ENCODE measurements around the gene FCRL6. TPM values are rescaled to one million over a fixed set of nuclear protein-coding genes. Genes with fewer than 3 reads are reported as not detected.

Gene FCRL6
- total RNA-seq, 1 donor from 2014 or later, result not detected

DNA sequence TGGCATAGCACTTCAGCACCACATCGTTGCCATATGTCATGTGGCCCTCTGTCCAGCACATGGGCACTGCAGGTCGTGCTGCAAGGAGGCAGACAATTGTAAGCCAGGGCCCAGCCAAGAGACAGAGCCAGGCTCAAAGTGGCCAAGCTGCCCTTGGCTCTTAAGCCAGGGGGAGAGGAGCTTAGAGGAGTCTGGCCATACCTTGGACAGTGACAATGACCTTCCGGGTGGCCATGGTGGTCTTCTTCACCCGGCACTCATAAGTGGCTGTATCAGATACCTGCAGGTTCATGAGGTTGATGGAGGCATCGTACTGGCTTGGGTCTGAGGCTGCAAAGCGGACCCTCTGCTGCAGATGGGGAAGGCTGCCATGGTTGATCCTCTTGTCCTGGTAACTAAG is 55.7 kb downstream of the FCRL6 start:
- Histone ChIP-seq H3K4me3 (no peak overlapping the region), H3K27me3 (no peaks in the 10 kb centered on the region), H3K36me3 (no peaks in the 10 kb centered on the region), H3K4me1 (peaks cover 0 to 8% of the 10 kb centered on the region in 2 donors), H3K27ac (no peak overlapping the region), H3K9me3 (no peaks in the 10 kb centered on the region)
- no peak for DNase-seq (ENCODE audit: low spot score in 2 of 2)
- intact Hi-C loops (cut with DNase I), result no loop called here
- TF ChIP-seq, protein P1, sequence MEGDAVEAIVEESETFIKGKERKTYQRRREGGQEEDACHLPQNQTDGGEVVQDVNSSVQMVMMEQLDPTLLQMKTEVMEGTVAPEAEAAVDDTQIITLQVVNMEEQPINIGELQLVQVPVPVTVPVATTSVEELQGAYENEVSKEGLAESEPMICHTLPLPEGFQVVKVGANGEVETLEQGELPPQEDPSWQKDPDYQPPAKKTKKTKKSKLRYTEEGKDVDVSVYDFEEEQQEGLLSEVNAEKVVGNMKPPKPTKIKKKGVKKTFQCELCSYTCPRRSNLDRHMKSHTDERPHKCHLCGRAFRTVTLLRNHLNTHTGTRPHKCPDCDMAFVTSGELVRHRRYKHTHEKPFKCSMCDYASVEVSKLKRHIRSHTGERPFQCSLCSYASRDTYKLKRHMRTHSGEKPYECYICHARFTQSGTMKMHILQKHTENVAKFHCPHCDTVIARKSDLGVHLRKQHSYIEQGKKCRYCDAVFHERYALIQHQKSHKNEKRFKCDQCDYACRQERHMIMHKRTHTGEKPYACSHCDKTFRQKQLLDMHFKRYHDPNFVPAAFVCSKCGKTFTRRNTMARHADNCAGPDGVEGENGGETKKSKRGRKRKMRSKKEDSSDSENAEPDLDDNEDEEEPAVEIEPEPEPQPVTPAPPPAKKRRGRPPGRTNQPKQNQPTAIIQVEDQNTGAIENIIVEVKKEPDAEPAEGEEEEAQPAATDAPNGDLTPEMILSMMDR (IDR thresholded peaks at IDR 0.05), result no peak

GRCh38 chr1:159859767-159860322 is 57.7 kb downstream of the FCRL6 start:
- H3K27me3 ChIP-seq, result no peaks in the 10 kb centered on the region
- TF ChIP-seq, protein P1 (IDR thresholded peaks at IDR 0.05), result no peak
- intact Hi-C loops (cut with DNase I), result no loop called here
- no peaks in the 10 kb centered on the region for H3K9me3 ChIP-seq
- DNase-seq (ENCODE audit: low spot score in 2 of 2), result no peak
- H3K27ac ChIP-seq, result no peak overlapping the region
- no peaks in the 10 kb centered on the region for H3K36me3 ChIP-seq
- no peaks in the 10 kb centered on the region for H3K4me1 ChIP-seq
- H3K4me3 ChIP-seq, result no peak overlapping the region

DNA sequence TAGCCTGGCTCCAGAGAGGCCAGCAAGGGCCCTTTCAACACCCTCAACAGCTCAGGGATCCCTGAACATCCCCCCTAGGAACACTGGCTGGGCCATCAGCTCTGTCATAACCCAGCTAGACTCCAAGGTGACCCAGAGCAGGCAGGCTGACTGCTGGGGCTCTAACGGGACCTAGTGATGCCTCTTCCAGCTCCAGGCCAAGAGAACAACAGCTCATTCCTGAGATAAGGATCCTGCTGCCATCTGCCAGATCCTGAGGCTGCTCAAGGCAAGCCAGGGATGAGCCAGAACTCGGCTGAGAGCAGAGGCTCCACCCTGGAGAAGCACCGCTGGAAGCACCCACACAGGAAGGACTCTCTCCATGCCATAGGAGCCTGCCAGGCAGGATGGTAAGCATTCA is 58.3 kb downstream of the FCRL6 start:
- Histone ChIP-seq H3K4me3 (no peak overlapping the region), H3K27ac (no peak overlapping the region), H3K9me3 (no peaks in the 10 kb centered on the region), H3K36me3 (no peaks in the 10 kb centered on the region), H3K4me1 (no peaks in the 10 kb centered on the region), H3K27me3 (no peaks in the 10 kb centered on the region)
- no peak for DNase-seq (ENCODE audit: low spot score in 2 of 2)
- intact Hi-C loops (cut with DNase I), result no loop called here
- TF ChIP-seq, protein P1 (IDR thresholded peaks at IDR 0.05), result no peak

- no peak overlapping the region for H3K4me3 ChIP-seq
- H3K27me3 ChIP-seq, result no peaks in the 10 kb centered on the region
- H3K9me3 ChIP-seq, result no peaks in the 10 kb centered on the region
- no peaks in the 10 kb centered on the region for H3K4me1 ChIP-seq
- TF ChIP-seq, protein P1 (IDR thresholded peaks at IDR 0.05), result no peak
- no peak for DNase-seq (ENCODE audit: low spot score in 2 of 2)
- intact Hi-C loops (cut with DNase I), result no loop called here
- H3K36me3 ChIP-seq, result no peaks in the 10 kb centered on the region
- H3K27ac ChIP-seq, result no peak overlapping the region
Measured at GRCh38 chr1:159861218-159861617, 59.1 kb downstream of the FCRL6 start.

- Histone ChIP-seq H3K4me1 (no peaks in the 10 kb centered on the region), H3K36me3 (no peaks in the 10 kb centered on the region), H3K4me3 (no peak overlapping the region), H3K27me3 (no peaks in the 10 kb centered on the region), H3K9me3 (no peaks in the 10 kb centered on the region), H3K27ac (no peak overlapping the region)
- TF ChIP-seq, protein P1 (IDR thresholded peaks at IDR 0.05), result no peak
- no peak for DNase-seq (ENCODE audit: low spot score in 2 of 2)
- intact Hi-C loops (cut with DNase I), result no loop called here
Measured at GRCh38 chr1:159862031-159862430, 59.9 kb downstream of the FCRL6 start.

DNA sequence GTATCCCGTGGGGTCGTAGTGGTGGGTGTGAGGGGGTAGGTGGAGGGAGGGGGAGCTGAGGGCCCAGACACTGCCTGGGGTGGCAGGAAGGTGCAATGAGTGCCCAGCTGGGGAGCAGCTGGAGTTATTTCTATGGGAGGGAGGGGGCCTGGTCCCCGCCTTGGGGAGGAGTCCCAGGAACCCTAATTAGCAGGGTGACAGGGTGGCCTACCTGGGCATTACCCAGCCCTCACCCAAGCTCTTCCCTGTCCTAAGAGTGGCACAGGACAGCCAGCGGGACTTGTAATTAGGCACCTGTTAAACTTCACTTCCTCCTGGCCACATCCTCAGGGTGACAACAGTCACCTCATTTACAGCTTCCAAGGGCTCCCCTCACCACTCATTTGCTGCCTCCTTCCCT is 60.4 kb downstream of the FCRL6 start, which contains the start of gene VSIG8:
VSIG8 (minus strand) TSS at position 101 of the 400 bp plus-strand sequence. CDS start 136 bp downstream, outside the sequence.
- TF ChIP-seq, protein P1 (IDR thresholded peaks at IDR 0.05), result no peak
- no peaks in the 10 kb centered on the region for H3K27me3 ChIP-seq
- H3K9me3 ChIP-seq, result no peaks in the 10 kb centered on the region
- H3K27ac ChIP-seq, result no peak within 1 kb of the TSS
- no peak for DNase-seq (ENCODE audit: low spot score in 2 of 2)
- H3K36me3 ChIP-seq, result no peaks in the 10 kb centered on the region
- H3K4me3 ChIP-seq, result no peak within 1 kb of the TSS
- intact Hi-C loops (cut with DNase I), result no loop called here
- no peaks in the 10 kb centered on the region for H3K4me1 ChIP-seq

All from ascending aorta (tissue), 2 donors.